Activated gamma-delta T cell (primary cell): ENCODE results near the gene LFNG.

Source experiments
- DNase-seq: peaks from one replicate; lab custom pipeline; 2025; lab: John Stamatoyannopoulos, UW

The LFNG gene

DNA sequence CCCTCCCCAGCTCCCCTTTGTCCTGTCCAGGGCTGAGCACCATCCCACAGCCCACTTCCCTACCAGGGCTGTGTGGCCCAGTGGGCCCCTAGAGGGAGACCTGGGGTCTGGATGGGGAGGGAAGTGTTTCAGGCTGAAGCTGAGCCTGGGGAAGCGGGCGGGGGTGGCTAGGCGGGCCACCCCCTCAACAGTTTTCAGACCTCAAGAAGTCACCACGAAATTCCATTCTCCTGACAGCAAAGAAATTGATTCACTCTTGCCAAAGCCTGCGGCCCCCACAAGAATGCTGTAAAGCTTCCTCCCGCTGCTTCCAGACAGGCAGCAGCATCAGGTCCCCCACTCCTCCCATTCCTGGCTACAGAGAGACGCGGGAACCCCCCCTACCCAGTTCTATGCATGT is 2.5 kb upstream of the LFNG start:
- no peak for DNase-seq

DNA sequence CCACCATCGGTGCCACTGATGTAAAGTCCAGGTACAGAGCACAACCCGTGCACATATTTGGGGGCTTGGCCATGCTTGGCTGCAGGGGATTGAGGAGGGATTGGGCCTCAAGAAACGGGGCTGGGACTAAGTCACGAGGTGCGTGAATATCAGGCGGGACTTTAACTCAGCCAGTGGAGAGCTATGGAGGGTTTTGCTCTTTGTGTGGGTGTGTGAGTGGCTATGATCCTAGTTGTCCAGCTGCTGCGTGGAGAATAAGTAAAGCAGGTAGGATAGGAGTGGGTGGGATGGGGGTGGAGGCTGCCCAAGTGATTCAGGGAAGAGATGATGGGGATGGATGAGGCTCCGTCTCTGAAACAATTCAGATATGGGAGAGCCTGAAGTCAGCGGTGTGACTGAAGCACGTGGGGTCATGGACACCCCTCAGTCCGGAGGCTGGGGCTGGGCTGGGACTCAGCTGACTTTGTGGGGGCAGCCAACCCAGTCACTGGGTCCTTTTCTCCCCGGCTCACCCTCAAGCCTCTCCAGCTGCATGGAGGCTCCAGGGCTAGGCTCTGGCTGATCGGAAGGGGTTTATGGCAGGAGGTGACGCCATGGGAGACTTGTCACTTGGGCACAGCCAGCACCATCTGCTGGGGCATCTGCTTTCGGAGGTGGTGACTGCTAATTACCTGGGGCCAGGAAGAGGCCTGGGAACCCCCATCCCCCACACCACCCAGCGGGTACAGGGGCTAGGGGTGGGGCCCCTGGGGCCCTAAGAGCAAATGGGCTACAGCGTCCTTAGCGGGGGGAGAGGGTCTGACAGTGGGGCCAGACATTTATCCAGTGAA is 1.7 kb upstream of the LFNG start:
- no peak for DNase-seq

DNA sequence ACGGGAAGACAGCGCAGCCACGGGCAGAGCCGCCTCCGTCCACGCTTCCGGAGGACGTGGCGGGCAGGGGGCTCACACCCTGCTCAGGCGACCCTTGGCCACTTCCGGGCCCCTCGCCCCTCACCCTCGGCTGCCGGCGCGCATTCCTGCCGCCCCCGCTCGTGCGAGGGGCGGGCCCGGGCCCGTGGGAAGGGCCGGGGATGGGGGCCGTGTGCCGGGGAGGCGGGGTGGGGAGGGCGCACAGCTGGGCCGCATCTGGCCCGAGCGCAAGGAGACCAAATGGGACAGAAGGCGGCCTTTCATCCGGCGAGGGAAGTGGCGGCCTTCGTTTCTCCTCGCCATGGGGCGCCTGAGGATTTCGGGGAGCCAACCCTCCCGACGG is 846 bp upstream of the LFNG start:
- DNase-seq = no peak

DNA sequence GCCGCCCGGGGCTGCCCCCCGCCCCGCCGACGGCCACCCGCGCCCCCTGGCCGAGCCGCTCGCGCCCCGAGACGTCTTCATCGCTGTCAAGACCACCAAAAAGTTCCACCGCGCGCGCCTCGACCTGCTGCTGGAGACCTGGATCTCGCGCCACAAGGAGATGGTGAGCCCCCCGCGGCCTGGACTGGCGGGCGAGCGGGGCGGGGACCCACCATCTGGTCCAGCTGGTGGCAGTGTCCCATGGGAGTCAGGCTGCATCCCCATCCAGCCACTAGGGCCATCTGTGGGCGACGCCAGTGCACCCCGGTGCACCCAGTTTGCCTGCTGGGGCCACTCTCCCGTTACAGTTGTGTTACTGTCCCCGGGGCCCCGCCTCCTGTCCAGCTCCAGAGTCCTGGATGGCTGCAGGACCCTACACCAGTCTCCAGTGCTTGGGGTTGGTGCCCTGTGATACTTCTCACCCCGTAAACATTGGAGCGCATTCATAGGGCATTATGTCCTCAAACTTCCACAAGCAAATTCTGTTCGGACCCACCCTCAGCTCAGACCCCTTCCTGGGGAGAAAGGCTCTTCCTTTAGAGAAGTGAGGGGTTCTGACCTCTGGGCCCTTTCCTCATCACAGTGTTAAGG is 672 bp downstream of the LFNG start:
- DNase-seq = no peak

DNA sequence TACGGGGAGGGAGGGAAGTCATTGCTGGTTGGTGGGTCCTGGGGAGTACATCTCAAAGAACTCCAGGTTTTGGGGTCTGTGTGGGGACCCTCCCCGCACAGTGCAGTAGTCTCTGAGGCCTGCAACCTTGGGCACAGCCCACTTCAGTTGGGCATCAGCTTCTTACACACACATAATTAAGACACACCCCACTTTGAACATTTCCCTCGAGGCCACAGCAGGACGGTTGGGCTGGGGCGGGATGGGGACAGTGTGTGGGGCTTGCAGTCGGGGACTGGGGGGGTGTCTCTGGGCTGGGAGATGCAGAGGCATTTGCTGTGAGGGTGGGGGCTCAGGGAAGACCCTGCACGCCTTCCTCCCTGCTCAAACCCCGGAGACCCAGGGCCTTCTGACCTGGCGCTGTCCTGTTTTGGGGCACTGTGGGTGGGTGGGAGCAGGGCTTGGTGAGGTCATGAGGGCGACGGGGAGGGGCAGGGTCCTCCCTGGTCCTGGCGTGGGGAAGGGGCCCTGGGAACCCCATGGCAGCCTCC is 1.3 kb downstream of the LFNG start:
- DNase-seq = no peak

DNA sequence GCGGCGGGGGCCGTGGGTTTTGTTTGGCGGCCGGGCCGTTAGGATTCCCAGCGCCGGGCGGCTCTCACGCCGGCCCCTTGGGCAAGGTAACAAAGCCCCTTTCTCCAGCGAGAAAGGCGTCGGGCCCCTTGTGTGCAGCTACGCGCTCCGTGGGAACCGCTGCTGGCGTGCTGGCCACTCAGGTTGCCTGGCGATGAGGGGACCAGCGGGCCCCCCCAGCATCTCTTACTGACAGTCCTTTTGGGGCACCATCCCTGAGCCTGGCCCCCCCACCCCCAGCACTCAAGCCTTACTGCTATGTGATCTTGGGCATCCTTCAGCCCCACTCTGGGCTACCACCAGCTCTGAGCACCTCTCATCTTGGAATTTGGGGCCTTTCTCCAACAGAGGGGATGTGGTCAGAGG is 1.8 kb downstream of the LFNG start:
- DNase-seq = no peak

DNA sequence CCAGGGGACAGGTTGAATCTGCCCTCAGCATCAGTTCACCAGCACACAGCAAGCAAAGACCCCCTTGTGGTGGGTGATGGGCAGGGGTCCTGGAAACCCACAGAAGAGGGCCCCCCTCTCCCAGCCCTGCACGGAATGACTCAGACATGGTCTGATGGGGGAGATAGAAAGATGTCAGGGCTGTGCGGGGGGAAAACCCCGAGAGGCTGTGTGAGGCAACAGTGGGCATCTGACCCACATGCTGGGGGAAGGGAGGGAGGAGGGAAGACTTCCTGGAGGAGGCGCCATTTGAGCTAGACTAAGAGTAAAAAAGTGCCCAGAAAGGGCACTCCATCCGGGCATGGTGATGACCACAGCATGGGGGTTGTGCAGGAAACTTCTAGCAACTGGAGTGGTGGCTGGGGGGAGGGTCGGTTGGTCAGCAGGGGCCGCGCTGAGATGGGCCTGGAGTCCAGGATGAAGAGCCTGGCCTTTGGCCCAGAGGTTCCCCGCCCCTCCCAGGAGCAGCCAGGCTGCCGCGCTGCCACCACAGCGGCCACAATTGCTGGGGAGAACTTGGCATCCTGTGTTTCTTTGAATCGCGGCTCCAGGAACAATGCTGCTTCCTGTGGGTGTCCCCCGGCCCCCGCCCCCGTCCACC is 2.5 kb downstream of the LFNG start:
- DNase-seq = peak; percentile 59

DNA sequence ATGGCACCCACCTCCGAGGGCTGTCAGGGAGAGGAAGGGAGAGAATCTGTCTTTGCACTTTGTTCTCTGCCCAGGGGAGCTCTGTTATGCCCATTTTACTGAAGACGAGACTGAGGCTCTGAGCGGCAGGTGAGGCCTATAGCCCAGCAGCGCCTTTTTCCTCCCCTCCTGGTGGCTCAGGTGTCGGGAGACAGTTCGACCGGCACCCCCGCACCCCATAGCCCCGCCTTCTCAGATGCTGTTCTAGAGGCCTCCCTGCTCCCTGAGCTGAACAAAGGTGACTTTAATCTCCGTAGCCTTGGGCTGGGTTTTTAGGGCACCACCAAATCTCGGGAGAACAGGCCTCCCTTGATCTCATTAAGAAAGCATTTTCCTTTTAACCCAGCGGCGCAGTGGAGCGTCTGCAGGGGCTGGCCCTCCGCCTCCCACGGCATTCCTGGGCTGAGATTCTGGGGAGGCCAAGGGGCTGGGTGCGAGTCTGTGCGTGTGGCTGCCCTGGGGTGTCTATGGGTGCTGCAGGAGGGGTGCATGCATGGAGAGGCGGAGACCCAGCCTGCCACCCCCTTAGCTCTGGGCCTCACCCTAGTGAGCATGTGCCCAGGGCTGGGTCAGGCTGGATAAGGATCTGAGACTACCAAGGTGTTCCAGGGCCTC is 3.3 kb downstream of the LFNG start:
- no peak for DNase-seq

DNA sequence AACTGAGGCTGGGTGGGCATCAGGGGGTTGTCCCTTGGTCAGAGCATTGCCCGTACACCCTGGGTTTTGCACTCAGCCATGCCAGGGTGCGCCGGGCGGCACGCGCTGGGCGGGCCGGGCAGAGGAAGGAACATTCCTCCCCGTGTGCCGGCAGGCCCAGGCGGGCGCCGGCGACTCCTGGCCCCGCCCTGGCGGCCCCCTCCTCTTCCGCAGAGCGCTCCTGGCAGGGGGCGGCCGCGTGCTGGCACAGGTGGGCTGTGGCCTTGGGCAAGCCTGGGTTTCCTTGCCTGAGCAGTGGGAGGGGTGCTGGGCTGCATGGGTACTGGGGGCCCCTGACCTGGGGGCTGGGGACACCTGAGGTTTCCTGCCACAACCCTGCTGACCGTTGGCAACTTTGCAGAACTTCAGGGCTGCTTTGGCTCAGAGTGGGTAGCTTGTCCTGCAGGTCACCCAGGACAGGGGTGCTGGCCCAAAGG is 3.9 kb downstream of the LFNG start:
- no peak for DNase-seq

DNA sequence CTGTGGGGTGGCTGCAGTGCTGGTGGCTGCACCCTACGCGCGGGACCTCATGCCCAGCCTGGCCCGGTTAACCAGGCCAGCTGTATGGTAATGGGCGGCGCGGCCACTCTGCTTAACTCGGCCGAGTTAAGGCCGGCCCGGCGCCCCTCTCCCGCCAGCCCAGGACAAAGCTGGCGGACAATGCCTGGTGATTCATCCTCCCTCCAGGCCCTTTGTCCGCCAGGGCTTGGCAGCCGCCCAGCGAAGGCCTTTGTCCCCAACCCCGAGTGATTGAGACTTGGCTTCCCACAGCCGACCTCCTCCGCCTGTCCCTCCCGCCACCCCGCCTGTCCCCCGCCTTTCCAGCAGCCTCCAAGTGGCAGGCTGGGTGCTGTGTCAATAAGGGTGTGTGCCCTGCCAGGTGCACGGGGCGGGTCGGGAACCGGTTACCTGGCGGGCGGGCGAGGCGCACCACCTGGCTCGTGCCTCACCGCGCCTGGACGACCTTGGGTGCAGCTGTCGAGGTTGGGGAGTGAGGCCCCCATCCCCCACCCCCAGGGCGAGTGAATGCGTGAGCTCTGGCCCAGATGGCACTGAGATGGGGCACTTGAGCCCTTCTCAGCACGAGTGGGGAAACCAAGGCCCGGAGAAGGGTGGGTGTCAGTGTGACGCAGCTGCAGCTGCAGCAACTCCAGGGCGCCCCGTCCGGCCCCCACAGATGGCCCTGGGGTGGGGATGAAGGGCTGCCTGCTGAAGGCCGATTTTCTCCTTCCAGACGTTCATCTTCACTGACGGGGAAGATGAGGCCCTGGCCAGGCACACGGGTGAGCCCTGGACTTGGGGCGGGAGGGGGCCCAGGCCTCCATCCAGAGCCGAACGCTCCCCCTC is 4.6 kb downstream of the LFNG start:
- DNase-seq = no peak

DNA sequence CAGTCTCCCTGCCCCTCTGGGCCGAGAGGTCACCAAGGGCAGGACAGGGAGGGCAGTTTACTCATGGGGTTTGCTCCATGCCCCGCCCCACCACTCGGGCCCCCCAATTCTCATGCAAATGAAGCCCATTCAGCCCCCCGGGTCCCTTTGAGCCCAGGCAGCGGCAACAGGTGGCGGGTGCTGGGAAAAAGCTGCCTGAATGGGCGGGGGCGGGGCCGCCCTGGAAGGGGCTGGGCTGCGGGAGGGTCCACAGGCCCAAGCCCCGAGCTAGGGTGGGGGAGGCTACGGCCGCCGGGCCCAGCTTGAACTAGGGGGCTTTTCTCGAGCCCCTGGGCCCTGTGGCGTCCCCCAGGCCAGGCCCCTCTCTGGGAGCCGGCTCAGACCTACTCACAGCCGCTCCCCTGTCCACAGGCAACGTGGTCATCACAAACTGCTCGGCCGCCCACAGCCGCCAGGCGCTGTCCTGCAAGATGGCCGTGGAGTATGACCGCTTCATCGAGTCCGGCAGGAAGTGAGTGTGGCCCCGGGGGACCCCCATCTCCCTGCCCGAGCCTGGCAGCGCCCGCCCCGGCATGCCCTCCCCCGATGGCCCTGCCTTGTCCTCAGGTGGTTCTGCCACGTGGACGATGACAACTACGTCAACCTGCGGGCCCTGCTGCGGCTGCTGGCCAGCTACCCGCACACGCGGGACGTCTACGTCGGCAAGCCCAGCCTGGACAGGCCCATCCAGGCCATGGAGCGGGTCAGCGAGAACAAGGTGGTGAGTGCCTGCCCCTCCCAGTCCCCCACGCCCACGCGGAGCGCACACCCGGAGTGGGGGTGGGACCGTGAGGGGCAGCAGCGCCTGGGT is 5.5 kb downstream of the LFNG start:
- no peak for DNase-seq

DNA sequence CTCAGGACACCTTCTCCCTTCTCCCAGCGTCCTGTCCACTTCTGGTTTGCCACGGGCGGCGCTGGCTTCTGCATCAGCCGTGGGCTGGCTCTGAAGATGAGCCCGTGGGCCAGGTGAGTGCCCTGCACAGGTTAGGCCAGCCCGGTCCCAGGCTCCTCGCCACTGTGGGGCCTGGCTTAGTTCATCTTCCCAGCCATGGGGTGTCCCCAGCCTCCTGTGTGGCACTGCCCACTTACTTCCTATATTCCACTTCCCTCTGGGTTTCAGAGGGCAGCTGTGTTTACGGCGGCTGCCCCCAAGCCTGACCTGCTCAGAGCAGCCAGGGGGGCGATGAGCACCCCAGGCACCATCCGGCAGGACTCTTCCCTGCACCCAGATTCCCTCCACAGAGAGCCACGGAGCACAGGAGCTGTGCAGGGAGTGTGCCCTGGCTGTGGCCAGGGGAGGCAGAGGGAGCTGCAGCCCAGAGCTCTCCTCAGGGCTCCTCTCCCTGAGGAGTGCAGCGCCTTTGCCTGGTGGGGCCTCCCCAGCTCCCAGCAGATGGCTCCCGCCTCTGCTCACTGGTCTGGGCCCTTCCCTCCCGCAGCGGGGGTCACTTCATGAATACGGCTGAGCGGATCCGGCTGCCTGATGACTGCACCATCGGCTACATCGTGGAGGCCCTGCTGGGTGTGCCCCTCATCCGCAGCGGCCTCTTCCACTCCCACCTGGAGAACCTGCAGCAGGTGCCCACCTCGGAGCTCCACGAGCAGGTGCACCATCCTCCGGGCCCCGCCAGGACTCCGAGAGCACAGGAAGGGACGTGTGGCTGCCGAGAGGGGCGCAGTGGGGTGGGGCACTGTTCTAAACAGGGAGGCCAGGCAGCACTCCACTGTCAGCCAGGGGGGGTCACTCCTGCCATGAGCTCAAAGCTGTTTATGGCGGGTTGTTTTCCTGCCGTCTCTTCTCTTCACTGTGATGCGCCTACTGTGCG is 6.4 kb downstream of the LFNG start:
- no peak for DNase-seq

DNA sequence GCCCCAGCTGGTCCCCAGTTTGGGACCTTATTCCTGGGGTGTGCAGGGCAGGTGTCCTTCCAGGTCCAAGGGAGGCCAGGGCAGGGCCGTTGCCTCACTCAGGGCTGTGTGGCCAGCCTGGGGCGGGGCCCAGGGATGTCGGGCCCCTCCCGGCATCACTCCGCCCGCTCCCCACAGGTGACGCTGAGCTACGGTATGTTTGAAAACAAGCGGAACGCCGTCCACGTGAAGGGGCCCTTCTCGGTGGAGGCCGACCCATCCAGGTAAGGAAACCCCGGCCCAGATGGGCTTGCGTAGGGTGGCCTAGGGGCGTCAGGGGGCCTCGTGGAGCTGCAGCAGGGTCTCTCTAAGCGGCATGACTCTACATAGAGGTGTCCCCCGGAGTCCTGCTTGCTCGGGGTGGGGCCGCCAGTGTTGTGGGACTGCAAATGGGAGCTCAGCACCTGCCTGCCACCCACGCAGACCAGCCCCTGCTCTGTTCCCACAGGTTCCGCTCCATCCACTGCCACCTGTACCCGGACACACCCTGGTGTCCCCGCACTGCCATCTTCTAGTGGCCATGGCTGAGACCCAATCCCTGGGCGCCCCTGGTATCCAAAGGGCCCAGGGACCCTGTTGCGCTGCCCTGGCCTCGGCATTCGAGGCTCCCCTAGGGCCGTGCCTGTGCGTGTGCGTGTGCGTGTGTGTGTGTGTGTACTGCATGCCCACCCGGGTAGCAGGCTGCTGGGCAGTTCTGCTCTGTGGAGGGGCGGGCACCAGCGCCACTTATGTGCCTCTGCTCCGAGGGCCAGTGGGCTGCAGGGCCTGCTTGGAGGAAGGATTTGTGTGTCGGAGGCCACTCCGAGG is 7.3 kb downstream of the LFNG start:
- DNase-seq = no peak

DNA sequence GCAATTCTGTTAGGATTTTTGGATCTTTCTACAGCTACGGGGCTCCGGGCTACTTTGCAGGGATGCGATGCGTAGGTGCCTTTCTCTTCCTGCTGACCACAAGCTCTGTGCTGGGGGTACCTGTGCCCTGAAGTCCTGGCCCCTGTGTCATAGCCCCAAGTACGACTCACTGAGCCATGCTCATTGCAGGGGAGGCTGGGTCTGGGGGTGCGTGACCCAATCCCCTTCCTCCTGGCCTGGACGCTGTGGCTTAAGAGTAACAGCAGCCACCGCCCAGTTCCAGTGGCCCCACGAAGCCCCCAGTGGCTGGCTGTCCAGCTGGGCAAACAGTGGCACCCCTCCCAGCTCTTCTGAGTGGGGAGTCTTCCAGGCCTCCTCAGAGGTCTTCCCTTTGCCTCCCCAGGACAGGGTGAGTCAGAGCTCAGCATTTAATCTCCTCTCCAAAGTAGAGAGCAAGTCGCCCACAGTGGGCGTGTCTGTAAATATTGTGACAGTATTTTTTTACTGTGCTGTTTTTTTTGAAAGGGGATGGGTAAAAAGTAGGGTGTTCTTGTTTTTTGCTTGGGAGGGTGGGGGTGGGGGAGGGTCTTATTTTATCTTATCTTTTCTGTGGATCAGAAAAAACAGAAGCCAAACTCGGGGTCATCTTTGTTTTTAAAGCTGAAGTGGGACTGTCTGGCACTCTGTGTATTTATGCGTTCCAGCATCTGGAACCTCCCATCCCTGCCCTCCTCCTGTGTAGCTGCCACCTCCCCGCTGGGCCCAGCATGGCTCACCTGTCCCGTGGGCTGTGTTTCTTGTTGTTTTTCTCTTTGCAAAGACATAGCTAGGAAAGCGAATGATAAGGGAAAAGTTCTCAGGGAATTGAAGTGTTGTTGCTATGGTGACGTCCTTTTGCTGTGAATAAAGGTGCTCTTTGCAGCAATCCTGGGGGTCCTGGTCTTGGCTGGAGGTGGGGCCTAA is 8.2 kb downstream of the LFNG start:
- DNase-seq = no peak

DNA sequence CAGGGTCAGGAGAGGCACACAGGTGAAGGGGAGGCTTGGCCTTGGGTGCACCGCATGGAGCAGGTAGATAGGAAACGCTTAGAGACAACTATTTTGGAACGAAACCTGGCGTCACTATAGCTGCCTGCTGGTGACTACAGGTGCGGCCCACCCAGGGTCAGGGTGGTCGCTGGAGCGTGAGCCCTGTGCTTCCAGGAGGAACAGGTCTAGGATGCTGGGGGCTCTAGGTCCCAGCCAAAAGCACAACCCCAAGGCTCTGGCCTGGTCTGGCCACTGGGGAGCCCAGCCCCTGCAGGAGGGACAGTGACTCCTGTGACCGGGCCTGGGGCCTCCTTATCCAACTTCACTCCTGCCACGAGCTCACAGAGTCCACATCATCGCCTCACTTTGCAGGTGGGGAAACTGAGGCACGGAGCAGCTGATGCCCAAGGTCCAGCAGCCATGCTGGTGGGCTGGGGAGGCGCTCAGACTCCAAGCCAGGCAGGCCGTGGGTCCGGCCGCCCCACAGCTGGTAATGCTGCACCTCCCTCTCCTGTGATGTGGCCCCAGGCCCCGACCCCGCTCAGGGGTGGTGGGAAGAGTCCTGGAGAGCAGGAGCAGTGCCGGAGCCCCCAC is 9.0 kb downstream of the LFNG start:
- no peak for DNase-seq
